NCI-H1417 treated with DMSO at 0.1 percent for 48 hours (cell line): Measurements from ENCODE around the gene KCNG2.
"Not testable (repeated sequence)": the region's sequence is repeated elsewhere in the genome, so short reads cannot be mapped to it uniquely, and the experiment has no call there.

Experiments
- DNase-seq: peaks from one replicate; lab custom pipeline; 2025; lab: John Stamatoyannopoulos, UW

The KCNG2 gene

DNA sequence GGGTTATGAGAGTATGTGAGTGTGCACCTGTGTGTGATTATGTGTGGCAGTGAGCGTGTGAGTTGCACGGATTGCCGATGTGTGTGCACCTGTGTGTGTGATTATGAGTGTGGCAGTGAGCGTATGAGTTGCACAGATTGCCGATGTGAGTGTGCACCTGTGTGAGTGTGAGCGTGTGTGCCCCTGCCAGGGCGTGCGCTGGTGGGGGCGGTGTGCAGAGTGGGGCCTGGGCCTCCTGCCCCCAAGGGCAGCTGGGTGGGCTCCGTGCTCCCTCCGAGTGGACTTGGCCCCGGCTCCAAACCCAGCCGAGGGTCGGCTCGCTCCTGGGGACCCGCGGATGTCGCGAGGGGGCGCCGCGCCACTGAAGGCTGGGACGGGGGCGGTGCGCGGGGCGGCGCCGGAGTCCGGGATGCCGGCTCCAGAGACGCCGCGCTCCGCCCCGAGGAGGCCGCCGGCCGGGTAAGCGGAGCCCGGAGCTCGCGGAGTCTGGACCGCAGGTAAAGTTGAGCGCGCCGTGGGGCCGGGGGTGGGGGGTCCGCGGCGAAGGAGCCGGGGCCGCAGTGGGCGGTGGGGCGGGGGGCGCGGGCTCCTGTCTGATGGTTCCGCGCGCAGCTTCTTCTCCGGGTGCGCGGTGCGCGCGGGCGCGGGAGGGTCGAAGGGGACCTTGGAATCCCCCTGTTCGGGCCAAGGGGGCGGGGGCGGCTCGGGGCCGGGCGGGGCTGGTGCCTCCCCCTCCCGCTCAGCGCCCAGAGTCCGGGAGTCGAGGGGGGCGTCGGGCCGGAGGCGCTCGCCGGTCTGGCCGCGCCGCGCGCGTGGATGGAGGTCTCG is at the start of gene KCNG2:
Gene KCNG2 (plus strand): TSS at position 421 of the 828 bp plus-strand sequence. CDS start 65,730 bp downstream, outside the sequence.
- no peak for DNase-seq

GRCh38 chr18:79748321-79749180 is 49.2 kb upstream of the KCNG2 start:
- DNase-seq: no peak

GRCh38 chr18:79749251-79750191 is 48.2 kb upstream of the KCNG2 start:
- DNase-seq: peak; percentile 4

DNA sequence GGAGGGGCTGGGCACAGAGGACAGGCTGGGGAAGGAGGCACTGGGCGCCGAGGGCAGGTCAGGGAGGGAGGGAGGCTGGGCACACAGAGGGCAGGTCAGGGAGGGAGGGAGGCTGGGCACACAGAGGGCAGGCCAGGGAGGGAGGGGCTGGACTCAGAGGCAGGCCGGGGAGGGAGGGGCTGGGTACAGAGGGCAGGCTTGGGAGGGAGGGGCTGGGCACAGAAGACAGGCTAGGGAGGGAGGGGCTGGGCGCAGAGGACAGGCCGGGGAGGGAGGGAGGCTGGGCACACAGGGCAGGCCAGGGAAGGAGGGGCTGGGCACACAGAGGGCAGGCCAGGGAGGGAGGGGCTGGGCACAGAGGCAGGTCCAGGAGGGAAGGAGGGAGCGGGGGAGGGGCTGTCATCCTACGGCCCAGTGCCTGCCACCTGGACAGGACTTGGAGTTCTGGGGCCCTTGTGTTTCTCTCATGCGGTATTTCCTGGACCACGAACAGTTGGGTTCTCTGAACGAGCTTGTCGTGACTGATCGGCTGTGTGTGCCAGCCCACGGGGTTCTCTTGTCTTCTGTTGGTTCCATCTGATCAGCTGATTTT is 46.7 kb upstream of the KCNG2 start:
- DNase-seq: no peak

DNA sequence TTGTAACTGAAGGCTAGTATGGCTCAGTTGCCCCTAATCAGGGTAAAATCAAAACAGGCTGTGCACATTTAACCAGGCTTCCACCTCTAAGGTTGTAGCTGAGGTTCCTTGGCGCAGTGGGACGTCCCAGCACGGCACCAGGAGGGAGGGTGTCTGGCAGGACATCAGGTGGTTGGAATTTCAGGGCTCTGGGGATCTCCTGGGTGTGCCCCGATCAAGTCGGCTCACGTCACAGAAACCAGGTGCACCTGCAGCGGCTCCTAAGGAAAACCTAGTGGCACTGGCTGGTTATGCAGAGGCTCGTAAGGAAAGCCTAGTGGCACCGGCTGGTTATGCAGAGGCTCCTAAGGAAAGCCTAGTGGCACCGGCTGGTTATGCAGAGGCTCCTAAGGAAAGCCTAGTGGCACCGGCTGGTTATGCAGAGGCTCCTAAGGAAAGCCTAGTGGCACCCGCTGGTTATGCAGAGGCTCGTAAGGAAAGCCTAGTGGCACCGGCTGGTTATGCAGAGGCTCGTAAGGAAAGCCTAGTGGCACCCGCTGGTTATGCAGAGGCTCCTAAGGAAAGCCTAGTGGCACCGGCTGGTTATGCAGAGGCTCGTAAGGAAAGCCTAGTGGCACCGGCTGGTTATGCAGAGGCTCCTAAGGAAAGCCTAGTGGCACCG is 45.7 kb upstream of the KCNG2 start:
- not testable (repeated sequence) for DNase-seq

- DNase-seq: not testable (repeated sequence)
These were observed 44.8 kb upstream of the KCNG2 start for GRCh38 chr18:79752946-79753345.

DNA sequence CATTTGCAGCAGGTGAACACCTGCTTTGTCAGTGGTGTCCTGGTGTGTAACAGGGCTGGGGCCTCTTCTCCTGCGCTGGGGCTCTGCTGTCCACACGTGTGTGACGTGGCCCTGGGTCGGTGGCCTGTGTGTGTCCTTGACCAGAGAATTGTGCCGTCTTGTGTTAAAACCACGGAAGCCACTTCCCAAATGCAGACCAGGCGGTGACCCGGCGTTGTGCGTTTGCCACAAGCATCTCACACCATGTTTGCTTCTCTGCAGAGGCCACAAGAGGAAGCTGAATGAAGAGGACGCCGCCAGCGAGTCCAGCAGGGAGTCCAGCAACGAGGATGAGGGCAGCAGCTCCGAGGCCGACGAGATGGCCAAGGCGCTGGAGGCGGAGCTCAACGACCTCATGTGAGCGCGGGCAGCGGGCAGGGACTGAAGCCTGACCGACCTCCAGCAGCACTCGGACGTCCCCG is 44.3 kb upstream of the KCNG2 start:
- DNase-seq: no peak

- no peak for DNase-seq
These were observed 43.5 kb upstream of the KCNG2 start for GRCh38 chr18:79754022-79754761.

GRCh38 chr18:79754831-79755351 is 42.8 kb upstream of the KCNG2 start:
- no peak for DNase-seq

GRCh38 chr18:79755496-79756142 is 42.1 kb upstream of the KCNG2 start:
- no peak for DNase-seq

- no peak for DNase-seq
These were observed 41.6 kb upstream of the KCNG2 start for GRCh38 chr18:79756143-79756500.

DNA sequence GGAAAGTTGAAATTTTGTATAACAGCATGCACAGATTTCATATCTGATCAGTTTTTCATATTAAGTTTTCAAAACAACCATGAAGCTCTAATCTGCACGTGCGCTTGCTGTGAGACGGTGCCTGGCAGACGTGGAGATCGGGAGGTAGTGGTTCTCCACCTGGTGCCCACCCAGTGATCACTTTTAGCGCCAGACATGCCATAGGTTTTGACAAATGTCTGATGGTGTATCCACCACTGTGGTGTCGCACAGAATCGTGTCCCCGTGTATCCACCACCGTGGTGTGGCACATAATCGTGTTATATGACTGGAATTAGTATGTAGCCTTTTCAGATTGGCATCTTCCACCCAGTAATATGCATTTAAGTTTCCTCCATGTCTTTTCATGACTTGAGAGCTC is 40.9 kb upstream of the KCNG2 start:
- DNase-seq: no peak

DNA sequence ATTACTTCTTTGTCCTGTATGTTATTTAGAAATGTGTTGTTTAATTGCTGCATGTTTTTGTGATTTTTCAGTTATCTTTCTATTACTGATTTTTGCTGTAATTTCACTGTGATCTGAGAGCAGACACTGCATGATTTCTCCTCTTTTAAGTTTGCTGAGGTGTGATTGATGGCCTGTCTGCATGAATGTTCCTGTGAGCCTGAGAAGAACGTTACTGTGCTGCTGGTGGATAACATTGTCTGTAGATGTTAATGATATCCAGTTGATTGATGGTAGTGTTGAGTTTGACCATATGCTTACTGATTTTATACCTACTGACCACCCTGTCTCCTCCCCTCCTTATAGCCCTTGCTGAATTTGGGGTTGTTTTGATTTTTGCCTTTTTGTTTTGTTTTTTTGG is 37.4 kb upstream of the KCNG2 start:
- DNase-seq: no peak

- DNase-seq: no peak
These were observed 36.9 kb upstream of the KCNG2 start for GRCh38 chr18:79760881-79761280.

GRCh38 chr18:79763407-79763806 is 34.3 kb upstream of the KCNG2 start:
- no peak for DNase-seq

DNA sequence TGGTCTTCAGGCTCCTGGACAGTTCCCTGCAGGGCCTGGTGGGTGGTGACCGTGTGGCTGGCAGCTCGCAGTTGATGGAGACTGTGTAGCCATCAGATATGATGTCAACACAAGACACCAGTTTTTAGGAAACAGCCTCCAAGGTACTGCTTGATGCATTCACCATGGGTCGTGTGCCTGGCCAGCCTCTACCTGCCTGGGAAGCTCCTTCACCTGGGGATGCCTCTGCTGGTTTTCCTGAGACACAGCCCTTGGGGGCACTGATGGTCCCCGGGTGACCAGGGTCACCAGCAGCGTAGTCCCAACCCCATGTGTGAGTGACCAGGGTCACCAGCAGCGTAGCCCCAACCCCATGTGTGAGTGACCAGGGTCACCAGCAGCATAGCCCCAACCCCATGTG is 33.6 kb upstream of the KCNG2 start:
- no peak for DNase-seq

DNA sequence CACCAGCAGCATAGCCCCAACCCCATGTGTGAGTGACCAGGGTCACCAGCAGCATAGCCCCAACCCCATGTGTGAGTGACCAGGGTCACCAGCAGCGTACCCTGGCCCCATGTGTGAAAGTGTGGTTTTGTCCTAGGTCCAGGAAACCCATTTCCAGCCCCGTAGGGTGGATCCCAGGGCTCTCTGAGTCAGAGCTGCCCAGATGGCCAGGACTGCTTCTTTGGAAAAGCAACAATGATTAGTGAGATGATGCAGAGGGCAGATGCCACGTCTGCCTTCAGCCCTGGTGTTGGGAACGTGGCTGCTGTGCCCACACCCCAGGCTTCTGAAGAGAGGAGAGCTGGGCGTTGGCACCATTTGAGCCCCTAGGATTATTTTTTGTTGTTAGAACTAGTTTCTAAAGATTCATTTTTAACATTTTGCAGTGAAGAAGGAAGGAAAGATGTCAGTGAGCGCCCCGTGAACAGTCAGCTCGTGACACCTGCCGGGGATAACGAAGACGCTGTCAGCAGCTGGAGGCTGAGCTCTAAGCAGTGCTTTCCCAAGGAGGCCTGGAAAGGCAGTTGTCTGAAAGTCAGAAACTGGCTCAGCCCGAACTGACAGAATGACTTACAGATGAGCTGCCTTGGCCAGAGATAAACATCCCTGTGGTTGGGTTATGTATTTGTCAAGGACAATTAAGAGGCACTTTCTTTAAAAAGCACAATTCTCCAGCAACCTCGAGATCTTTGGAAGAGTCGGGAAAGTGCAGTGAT is 32.1 kb upstream of the KCNG2 start:
- DNase-seq: no peak

- DNase-seq: peak; percentile 21
These were observed 31.4 kb upstream of the KCNG2 start for GRCh38 chr18:79766308-79766707.

DNA sequence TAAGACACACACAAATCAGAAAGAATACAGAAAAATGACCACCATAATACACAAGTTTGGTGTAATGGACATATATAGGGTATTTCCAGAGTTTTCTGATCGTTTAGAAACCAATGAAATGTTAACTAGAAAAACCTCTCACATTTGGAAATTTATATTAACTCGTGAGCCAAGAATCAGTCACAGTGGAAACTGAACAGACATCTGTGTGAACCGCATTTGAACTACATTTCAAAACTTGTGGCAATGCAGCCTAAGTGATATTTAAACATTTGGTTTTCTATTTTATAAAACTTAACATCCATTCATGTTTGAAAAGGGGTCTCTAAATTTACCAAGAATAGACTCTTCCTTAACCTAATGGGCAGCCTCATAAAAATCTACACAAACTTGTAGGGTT is 29.0 kb upstream of the KCNG2 start:
- no peak for DNase-seq
